Subcutaneous abdominal adipose tissue (tissue), 5 donors: ENCODE results near the gene LYPD3.
"Not testable (repeated sequence)": the region's sequence is repeated elsewhere in the genome, so short reads cannot be mapped to it uniquely, and the experiment has no call there.

Source experiments
- H3K27ac ChIP-seq: one replicate; pipeline ENCODE4 v1.7.0; 2013; ENCODE audit warnings: low read depth, mild to moderate bottlenecking, inconsistent platforms, low read length, moderate library complexity
- H3K27me3 ChIP-seq, 5 donors: one replicate each; pipeline ENCODE4 v1.7.0; 2013; ENCODE audit warnings: low read length in 5 of 5, inconsistent platforms in 1 of 5; ENCODE audit not compliant: control insufficient read depth in 5 of 5, insufficient read depth in 4 of 5
- H3K36me3 ChIP-seq, 5 donors: one replicate each; pipeline ENCODE4 v1.7.0; 2013; ENCODE audit warnings: low read length in 5 of 5; ENCODE audit not compliant: control insufficient read depth in 5 of 5, insufficient read depth in 5 of 5
- H3K4me1 ChIP-seq, 5 donors: one replicate each; pipeline ENCODE4 v1.7.0; 2013; ENCODE audit warnings: low read length in 5 of 5, mild to moderate bottlenecking in 3 of 5, moderate library complexity in 1 of 5; ENCODE audit not compliant: control insufficient read depth in 5 of 5, insufficient read depth in 5 of 5
- H3K4me3 ChIP-seq, 5 donors: one replicate each; pipeline ENCODE4 v1.7.0; 2013; ENCODE audit warnings: low read length in 5 of 5, low read depth in 1 of 5
- H3K9ac ChIP-seq, 5 donors: one replicate each; pipeline ENCODE4 v1.7.0; 2013; ENCODE audit warnings: low read length in 5 of 5, mild to moderate bottlenecking in 4 of 5, moderate library complexity in 3 of 5
- H3K9me3 ChIP-seq, 5 donors: one replicate each; pipeline ENCODE4 v1.7.0; 2013; ENCODE audit warnings: low read length in 5 of 5; ENCODE audit not compliant: control insufficient read depth in 5 of 5
- donor health status: healthy.
- donor health status: healthy.
- donor health status: healthy.
- donor health status: healthy.
- donor health status: healthy.

The LYPD3 gene

GRCh38 chr19:43454031-43454430 lies 11.4 kb downstream of the LYPD3 start:
- Histone ChIP-seq H3K4me3 (no peak overlapping the region), H3K9me3 (peaks cover 0 to 6% (median 4%) of the 10 kb centered on the region in 5 donors), H3K4me1 (peaks cover 0 to 5% (median 0%) of the 10 kb centered on the region in 5 donors), H3K27ac (no peak overlapping the region), H3K27me3 (no peaks in the 10 kb centered on the region), H3K9ac (no peak overlapping the region), H3K36me3 (no peaks in the 10 kb centered on the region)

DNA sequence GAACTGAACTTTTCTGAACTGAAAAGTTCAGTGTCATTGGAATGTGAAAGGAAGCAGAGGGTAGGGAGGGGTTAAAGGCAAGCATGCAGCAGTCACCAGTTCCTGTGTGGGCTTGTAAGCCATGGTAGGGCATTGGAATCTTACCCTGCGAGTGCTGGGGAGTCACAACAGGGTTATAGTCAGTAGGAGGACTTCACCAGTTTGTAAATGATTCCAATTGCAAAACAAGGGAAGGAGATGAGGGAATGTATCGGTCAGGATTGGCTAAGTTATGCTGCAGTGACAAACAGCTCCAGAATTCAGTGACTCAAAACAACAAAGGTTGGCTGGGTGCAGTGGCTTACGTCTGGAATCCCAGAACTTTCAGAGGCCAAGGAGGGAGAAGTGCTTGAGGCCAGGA lies 12.8 kb downstream of the LYPD3 start:
- Histone ChIP-seq H3K36me3 (no peaks in the 10 kb centered on the region), H3K4me1 (peaks cover 0 to 5% (median 0%) of the 10 kb centered on the region in 5 donors), H3K27me3 (no peaks in the 10 kb centered on the region), H3K27ac (no peak overlapping the region), H3K4me3 (no peak overlapping the region), H3K9ac (no peak overlapping the region), H3K9me3 (peaks cover 0 to 6% (median 4%) of the 10 kb centered on the region in 5 donors)

GRCh38 chr19:43450545-43450997 lies 14.8 kb downstream of the LYPD3 start:
- H3K27ac ChIP-seq: no peak overlapping the region

DNA sequence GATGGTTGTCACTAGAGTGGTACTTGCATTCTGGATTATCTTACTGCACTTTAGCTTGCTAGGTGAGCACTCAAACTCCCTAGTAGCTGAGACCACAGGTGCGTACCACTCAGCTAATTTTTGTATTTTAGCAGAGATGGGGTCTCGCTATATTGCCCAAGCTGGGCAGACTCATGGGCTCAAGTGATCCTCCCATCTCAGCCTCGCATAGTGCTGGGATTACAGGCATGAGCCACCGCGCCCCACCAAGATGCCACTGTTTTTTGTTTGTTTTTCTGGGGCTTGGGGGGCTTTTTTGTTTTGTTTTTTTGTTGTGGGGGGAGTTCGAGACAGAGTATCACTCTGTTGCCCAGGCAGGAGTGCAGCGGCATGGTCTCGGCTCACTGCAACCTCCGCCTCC lies 17.8 kb downstream of the LYPD3 start:
- H3K4me3 ChIP-seq: no peak overlapping the region
- peaks cover 0 to 4% (median 2%) of the 10 kb centered on the region in 5 donors for H3K9me3 ChIP-seq
- H3K27ac ChIP-seq: no peak overlapping the region
- H3K36me3 ChIP-seq: no peaks in the 10 kb centered on the region
- H3K9ac ChIP-seq: no peak overlapping the region
- peaks cover 0 to 5% (median 0%) of the 10 kb centered on the region in 5 donors for H3K4me1 ChIP-seq
- H3K27me3 ChIP-seq: no peaks in the 10 kb centered on the region

More at GRCh38 chr19:43450545-43450997, 14.8 kb downstream of the LYPD3 start:
- Histone ChIP-seq H3K9me3 (peaks cover 0 to 6% (median 4%) of the 10 kb centered on the region in 5 donors), H3K27me3 (no peaks in the 10 kb centered on the region), H3K9ac (no peak overlapping the region), H3K4me1 (peaks cover 0 to 5% (median 0%) of the 10 kb centered on the region in 5 donors), H3K4me3 (no peak overlapping the region), H3K36me3 (no peaks in the 10 kb centered on the region)

DNA sequence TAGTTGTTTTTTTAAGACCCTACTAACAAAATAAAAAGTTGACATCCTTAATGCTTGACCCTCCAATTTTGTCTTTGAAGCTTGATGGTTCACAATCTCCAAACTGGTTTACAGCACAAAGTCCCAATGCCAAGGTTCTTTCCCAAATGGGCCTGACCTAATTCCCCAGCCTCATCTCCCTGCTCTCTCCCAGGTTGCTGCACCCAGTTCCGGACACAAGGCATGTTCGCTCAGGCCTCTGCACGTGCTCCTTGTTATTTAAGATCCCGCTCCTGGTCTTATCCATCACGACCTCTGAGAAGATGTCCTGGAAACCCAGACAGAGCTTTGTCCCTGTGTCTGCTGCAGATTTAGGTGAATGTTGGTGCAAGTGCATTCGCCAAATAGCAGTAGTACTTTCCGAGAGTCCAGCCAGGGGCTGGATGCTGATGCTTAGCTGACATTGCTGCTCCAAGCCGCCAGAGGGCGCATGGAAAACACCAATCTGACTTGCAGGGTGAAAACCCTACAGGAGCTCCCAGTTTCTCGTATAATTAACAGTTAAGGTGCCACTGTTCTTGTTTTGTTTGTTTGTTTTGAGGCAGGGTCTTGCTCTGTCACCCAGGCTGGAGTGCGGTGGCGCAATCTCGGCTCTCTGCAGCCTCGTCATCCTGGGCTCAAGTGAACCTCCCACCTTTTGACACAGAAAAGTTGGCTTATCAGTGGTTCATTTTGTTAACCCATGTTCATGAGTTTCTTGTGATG lies 18.5 kb downstream of the LYPD3 start:
- Histone ChIP-seq H3K36me3 (no peaks in the 10 kb centered on the region), H3K27ac (no peak overlapping the region), H3K9ac (no peak overlapping the region), H3K9me3 (no peaks in the 10 kb centered on the region), H3K4me3 (no peak overlapping the region), H3K4me1 (peaks cover 0 to 5% (median 0%) of the 10 kb centered on the region in 5 donors), H3K27me3 (no peaks in the 10 kb centered on the region)

GRCh38 chr19:43445426-43445825 lies 20.0 kb downstream of the LYPD3 start:
- H3K9me3 ChIP-seq: no peaks in the 10 kb centered on the region
- H3K27me3 ChIP-seq: no peaks in the 10 kb centered on the region
- no peak overlapping the region for H3K27ac ChIP-seq
- H3K9ac ChIP-seq: no peak overlapping the region
- no peak overlapping the region for H3K4me3 ChIP-seq
- peaks cover 0 to 5% (median 0%) of the 10 kb centered on the region in 5 donors for H3K4me1 ChIP-seq
- no peaks in the 10 kb centered on the region for H3K36me3 ChIP-seq

DNA sequence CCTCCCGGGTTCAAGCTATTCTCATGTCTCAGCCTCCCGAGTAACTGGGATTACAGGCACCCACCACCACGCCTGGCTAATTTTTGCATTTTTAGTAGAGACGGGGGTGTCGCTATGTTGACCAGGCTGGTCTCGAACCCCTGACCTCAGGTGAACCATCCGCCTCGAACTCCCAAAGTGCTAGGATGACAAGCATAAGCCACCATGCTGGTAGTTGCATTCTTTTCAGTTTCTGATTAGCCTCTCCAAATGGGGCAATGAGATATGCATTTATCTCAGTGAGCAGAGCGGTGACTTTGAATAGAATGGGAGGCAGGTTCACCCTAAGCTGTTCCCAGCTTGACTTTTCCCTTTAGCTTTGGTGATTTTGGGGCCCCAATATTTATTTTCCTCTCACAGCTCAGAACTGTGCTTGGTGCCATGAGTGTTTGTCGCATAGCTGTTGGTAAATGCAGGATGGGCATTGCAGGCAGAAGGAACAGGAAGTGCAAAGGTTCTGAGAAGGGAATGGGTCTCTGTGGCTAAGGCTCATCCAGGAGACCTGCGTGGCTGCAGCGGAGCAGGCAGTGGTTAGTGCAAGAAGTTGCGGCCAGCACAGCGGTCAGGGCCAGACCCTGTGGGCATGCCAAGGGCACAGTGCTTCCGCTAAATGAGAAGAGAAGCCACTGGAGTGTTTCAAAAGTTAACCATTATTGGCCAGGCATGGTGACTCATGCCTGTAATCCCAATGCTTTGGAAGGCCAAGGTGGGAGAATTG lies 20.7 kb downstream of the LYPD3 start:
- Histone ChIP-seq H3K27me3 (no peaks in the 10 kb centered on the region), H3K9ac (no peak overlapping the region), H3K4me1 (peaks cover 0 to 5% (median 0%) of the 10 kb centered on the region in 5 donors), H3K4me3 (no peak overlapping the region), H3K36me3 (no peaks in the 10 kb centered on the region), H3K27ac (no peak overlapping the region), H3K9me3 (no peaks in the 10 kb centered on the region)

DNA sequence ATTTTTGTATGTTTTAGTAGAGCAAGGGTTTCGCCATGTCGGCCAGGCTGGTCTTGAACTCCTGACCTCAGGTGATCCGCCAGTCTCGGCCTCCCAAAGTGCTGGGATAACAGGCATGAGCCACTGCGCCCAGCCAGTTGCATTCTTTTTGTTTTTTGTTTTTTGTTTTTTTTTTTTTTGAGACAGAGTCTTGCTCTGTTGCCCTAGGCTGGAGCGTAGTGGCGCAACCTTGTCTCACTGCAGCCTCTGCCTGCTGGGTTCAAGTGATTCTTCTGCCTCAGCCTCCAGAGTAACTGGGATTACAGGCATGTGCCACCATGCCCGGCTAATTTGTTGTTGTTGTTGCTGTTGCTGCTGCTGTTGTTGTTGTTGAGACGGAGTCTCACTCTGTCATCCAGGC lies 21.3 kb downstream of the LYPD3 start:
- not testable (repeated sequence) for H3K4me3 ChIP-seq, H3K27ac ChIP-seq, H3K36me3 ChIP-seq

DNA sequence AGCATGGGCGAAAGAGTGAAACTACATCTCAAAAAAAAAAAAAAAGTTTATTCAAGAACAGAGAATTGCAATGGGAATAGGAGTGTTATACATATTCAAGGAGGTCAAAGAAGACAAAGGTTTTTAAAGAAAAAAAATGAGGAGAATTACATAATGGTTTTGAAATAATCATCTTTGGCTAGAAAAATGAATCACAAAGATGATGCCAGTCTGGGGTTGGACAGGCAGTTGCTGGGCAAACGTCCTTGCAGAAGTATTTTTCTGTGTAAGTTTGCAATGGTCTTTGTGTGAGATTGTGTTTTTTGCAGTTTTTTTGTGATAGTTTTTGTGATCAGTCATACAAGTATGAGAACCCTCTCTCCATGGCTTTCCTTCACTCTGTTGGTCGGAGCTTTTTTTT lies 23.7 kb downstream of the LYPD3 start:
- Histone ChIP-seq H3K4me3 (no peak overlapping the region), H3K27me3 (peaks cover 0 to 4% (median 4%) of the 10 kb centered on the region in 5 donors), H3K36me3 (no peaks in the 10 kb centered on the region), H3K4me1 (peaks cover 4 to 14% (median 9%) of the 10 kb centered on the region in 5 donors), H3K27ac (no peak overlapping the region), H3K9me3 (peaks cover 0 to 3% (median 0%) of the 10 kb centered on the region in 5 donors), H3K9ac (no peak overlapping the region)

More for the DNA sequence above, 21.3 kb downstream of the LYPD3 start:
- H3K27me3 ChIP-seq, H3K9ac ChIP-seq, H3K9me3 ChIP-seq, H3K4me1 ChIP-seq: not testable (repeated sequence)

- H3K27ac ChIP-seq: no peak overlapping the region
- peaks cover 0 to 3% (median 0%) of the 10 kb centered on the region in 5 donors for H3K9me3 ChIP-seq
- H3K4me1 ChIP-seq: peaks cover 4 to 14% (median 9%) of the 10 kb centered on the region in 5 donors
- peaks cover 0 to 6% (median 4%) of the 10 kb centered on the region in 5 donors for H3K27me3 ChIP-seq
- no peaks in the 10 kb centered on the region for H3K36me3 ChIP-seq
- no peak overlapping the region for H3K9ac ChIP-seq
- no peak overlapping the region for H3K4me3 ChIP-seq
These were observed 25.7 kb downstream of the LYPD3 start for GRCh38 chr19:43439709-43440063.
